Liver (tissue), 9 donors: ENCODE results near the gene TSHR. TPM values are rescaled to one million over a fixed set of nuclear protein-coding genes. Genes with fewer than 3 reads are reported as not detected.

Experiments
- DNase-seq: peaks from one replicate; pipeline ENCODE4 v3.0.0-alpha.2; 2017; ENCODE audit warnings: low spot score
- H3K27ac ChIP-seq, 2 donors: one replicate each; pipeline ENCODE4 v1.7.0; 2013; ENCODE audit warnings: inconsistent platforms in 2 of 2, low read length in 2 of 2, control low read depth in 1 of 2, low read depth in 1 of 2, mild to moderate bottlenecking in 1 of 2
- H3K27me3 ChIP-seq, 4 donors: one replicate each; pipeline versions ENCODE4 v1.6.1 to v1.7.0; 2013; ENCODE audit warnings: low read length in 3 of 4, inconsistent platforms in 1 of 4, mild to moderate bottlenecking in 1 of 4, moderate library complexity in 1 of 4; ENCODE audit not compliant: control insufficient read depth in 4 of 4, insufficient read depth in 4 of 4
- H3K36me3 ChIP-seq, 4 donors: one replicate each; pipeline versions ENCODE4 v1.6.1 to v1.7.0; 2013; ENCODE audit warnings: low read length in 3 of 4, mild to moderate bottlenecking in 3 of 4, low read depth in 1 of 4, moderate library complexity in 1 of 4; ENCODE audit not compliant: control insufficient read depth in 4 of 4, insufficient read depth in 3 of 4
- H3K4me1 ChIP-seq, 4 donors: one replicate each; pipeline versions ENCODE4 v1.6.1 to v1.7.0; 2013; ENCODE audit warnings: low read length in 3 of 4, mild to moderate bottlenecking in 3 of 4, moderate library complexity in 1 of 4; ENCODE audit not compliant: control insufficient read depth in 4 of 4, insufficient read depth in 4 of 4
- H3K4me3 ChIP-seq, 3 donors: one replicate each; pipeline versions ENCODE4 v1.6.1 to v1.7.0; 2013; ENCODE audit warnings: low read length in 3 of 3, control low read depth in 1 of 3, low read depth in 1 of 3, mild to moderate bottlenecking in 1 of 3
- H3K9ac ChIP-seq, 2 donors: one replicate each; pipeline ENCODE4 v1.7.0; 2013; ENCODE audit warnings: low read length in 2 of 2, mild to moderate bottlenecking in 2 of 2, moderate library complexity in 2 of 2, control low read depth in 1 of 2, low read depth in 1 of 2
- H3K9me3 ChIP-seq, 4 donors: one replicate each; pipeline versions ENCODE4 v1.6.1 to v1.7.0; 2013; ENCODE audit warnings: low read length in 3 of 4; ENCODE audit not compliant: control insufficient read depth in 4 of 4
- ATF3 ChIP-seq: IDR thresholded peaks from 2 replicates; pipeline ENCODE4 v1.6.1; 2016; ENCODE audit warnings: antibody characterized with exemption
- CTCF ChIP-seq: fragments of 150-350 bp; IDR thresholded peaks from 2 replicates; pipeline ENCODE4 v1.5.1; 2017; ENCODE audit warnings: improper control_type of control experiment, low read depth, low read length; ENCODE audit not compliant: missing input control
- EGR1 ChIP-seq, 2 donors: IDR thresholded peaks; 2 replicates each; pipeline ENCODE4 v1.6.1; 2016 to 2018; ENCODE audit warnings: antibody characterized with exemption in 2 of 2, low read depth in 2 of 2
- FOXA1 ChIP-seq: IDR thresholded peaks from 2 replicates; pipeline ENCODE4 v1.6.1; 2016; ENCODE audit warnings: antibody characterized with exemption
- FOXA2 ChIP-seq: IDR thresholded peaks from 2 replicates; pipeline ENCODE4 v1.6.1; 2016; ENCODE audit warnings: antibody characterized with exemption
- GABPA ChIP-seq, 2 donors: IDR thresholded peaks in 1 of 2; conservative IDR thresholded peaks in 1 of 2; 2 replicates each; pipeline ENCODE4 v1.6.1; 2016; ENCODE audit warnings: antibody characterized with exemption in 2 of 2, mild to moderate bottlenecking in 1 of 2, moderate library complexity in 1 of 2
- HNF4A ChIP-seq, 2 donors: conservative IDR thresholded peaks; 2 replicates each; pipeline ENCODE4 v1.6.1; 2016; ENCODE audit warnings: antibody characterized with exemption in 2 of 2, mild to moderate bottlenecking in 2 of 2
- HNF4G ChIP-seq: IDR thresholded peaks from 2 replicates; pipeline ENCODE4 v1.6.1; 2016; ENCODE audit warnings: antibody characterized with exemption
- JUND ChIP-seq, 2 donors: IDR thresholded peaks; 2 replicates each; pipeline ENCODE4 v1.6.1; 2016; ENCODE audit warnings: antibody characterized with exemption in 2 of 2
- MAX ChIP-seq: IDR thresholded peaks from 2 replicates; pipeline ENCODE4 v1.6.1; 2016; ENCODE audit warnings: antibody characterized with exemption
- NR2F2 ChIP-seq: IDR thresholded peaks from 2 replicates; pipeline ENCODE4 v1.6.1; 2016; ENCODE audit warnings: antibody characterized with exemption
- RAD21 ChIP-seq, 2 donors: IDR thresholded peaks; 2 replicates each; pipeline ENCODE4 v1.6.1; 2016; ENCODE audit warnings: antibody characterized with exemption in 2 of 2, mild to moderate bottlenecking in 2 of 2
- RXRA ChIP-seq, 2 donors: IDR thresholded peaks; 2 replicates each; pipeline ENCODE4 v1.6.1; 2017 to 2018; ENCODE audit warnings: antibody characterized with exemption in 2 of 2, mild to moderate bottlenecking in 1 of 2
- SP1 ChIP-seq: IDR thresholded peaks from 2 replicates; pipeline ENCODE4 v1.6.1; 2018; ENCODE audit warnings: antibody characterized with exemption, mild to moderate bottlenecking
- TAF1 ChIP-seq: conservative IDR thresholded peaks from 2 replicates; pipeline ENCODE4 v1.6.1; 2016; ENCODE audit warnings: antibody characterized with exemption, mild to moderate bottlenecking
- YY1 ChIP-seq: IDR thresholded peaks from 2 replicates; pipeline ENCODE4 v1.6.1; 2016; ENCODE audit warnings: antibody characterized with exemption, mild to moderate bottlenecking
- ZBTB33 ChIP-seq: IDR thresholded peaks from 2 replicates; pipeline ENCODE4 v1.6.1; 2016; ENCODE audit warnings: antibody characterized with exemption
- WGBS: extraction: QIAGEN DNeasy Blood & Tissue Kit; methylation state at CpG from one replicate; pipeline ENCODE4 v1.1.7; 2013; 5-methylcytosine and 5-hydroxymethylcytosine counted together
- polyA plus RNA-seq, 2 donors: library from polyadenylated mRNA; stranded (reverse) in 1 of 2; unstranded in 1 of 2; fragments of 200-250 nt in 1 of 2; fragments of >200 nt in 1 of 2; fragmentation: Nextera tagmentation in 1 of 2; extraction: Ambion mirVana in 1 of 2; gene quantifications; one replicate each; pipeline versions ENCODE4 v1.2.1 to v1.2.3, GENCODE V29; 2013 to 2015
- total RNA-seq, 2 donors: library from RNA; depleted of rRNA; stranded (reverse); fragments of >200 nt; gene quantifications; one replicate each; pipeline ENCODE4 v1.2.3, GENCODE V29; 2014
- TF ChIP-seq, protein P1 (sequence below): IDR thresholded peaks from 2 replicates; pipeline ENCODE4 v1.6.1; 2016; ENCODE audit warnings: antibody characterized with exemption, mild to moderate bottlenecking
- donor health status: healthy.
- donor health status: healthy.
- donor health status: healthy.
- donor health status: healthy.
- donor health status: healthy.

TSHR gene
- total and polyA plus RNA-seq, 4 donors = 0.08 to 3.2 TPM; not detected in 2

DNA sequence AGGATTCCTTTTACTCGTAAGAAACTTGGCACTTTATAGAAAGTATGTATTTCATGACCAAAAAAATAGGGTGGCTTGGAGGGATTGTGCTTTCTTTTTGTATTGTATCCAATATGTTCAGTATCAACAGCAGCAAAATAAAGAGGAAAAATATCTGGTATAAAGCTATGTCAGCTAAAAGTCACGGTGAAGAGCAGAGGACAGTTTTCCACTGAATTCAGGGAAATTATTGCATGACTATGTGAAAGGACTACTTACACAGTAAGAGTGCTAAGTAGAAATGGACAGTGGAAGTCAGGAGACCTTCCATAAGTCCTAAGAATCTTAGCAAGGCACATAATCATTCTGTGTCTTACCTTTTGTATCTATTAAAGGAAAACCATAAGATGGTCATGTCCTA lies 19.3 kb downstream of the TSHR start:
- H3K4me3 ChIP-seq = no peak overlapping the region
- H3K9ac ChIP-seq = no peak overlapping the region
- DNase-seq = no peak
- no peak overlapping the region for H3K27ac ChIP-seq
- TF ChIP-seq HNF4A (conservative IDR thresholded peaks at IDR 0.05) = no peak
- no peak for TF ChIP-seq RAD21 (IDR thresholded peaks at IDR 0.05)
- TF ChIP-seq RXRA (IDR thresholded peaks at IDR 0.05) = no peak
- no peak for TF ChIP-seq SP1
- no peak for TF ChIP-seq TAF1
- TF ChIP-seq NR2F2 = no peak
- no peak for TF ChIP-seq MAX
- TF ChIP-seq FOXA1 = no peak
- TF ChIP-seq JUND (IDR thresholded peaks at IDR 0.05) = no peak
- no peak for TF ChIP-seq YY1
- no peak for TF ChIP-seq CTCF
- TF ChIP-seq GABPA (IDR thresholded peaks at IDR 0.05 in 1 of 2, conservative IDR thresholded peaks at IDR 0.05 in 1 of 2) = no peak
- TF ChIP-seq EGR1 (IDR thresholded peaks at IDR 0.05; ENCODE audit: low read depth in 2 of 2) = no peak
- TF ChIP-seq HNF4G = no peak
- TF ChIP-seq ZBTB33 = no peak
- TF ChIP-seq ATF3 = no peak
- TF ChIP-seq, protein P1, sequence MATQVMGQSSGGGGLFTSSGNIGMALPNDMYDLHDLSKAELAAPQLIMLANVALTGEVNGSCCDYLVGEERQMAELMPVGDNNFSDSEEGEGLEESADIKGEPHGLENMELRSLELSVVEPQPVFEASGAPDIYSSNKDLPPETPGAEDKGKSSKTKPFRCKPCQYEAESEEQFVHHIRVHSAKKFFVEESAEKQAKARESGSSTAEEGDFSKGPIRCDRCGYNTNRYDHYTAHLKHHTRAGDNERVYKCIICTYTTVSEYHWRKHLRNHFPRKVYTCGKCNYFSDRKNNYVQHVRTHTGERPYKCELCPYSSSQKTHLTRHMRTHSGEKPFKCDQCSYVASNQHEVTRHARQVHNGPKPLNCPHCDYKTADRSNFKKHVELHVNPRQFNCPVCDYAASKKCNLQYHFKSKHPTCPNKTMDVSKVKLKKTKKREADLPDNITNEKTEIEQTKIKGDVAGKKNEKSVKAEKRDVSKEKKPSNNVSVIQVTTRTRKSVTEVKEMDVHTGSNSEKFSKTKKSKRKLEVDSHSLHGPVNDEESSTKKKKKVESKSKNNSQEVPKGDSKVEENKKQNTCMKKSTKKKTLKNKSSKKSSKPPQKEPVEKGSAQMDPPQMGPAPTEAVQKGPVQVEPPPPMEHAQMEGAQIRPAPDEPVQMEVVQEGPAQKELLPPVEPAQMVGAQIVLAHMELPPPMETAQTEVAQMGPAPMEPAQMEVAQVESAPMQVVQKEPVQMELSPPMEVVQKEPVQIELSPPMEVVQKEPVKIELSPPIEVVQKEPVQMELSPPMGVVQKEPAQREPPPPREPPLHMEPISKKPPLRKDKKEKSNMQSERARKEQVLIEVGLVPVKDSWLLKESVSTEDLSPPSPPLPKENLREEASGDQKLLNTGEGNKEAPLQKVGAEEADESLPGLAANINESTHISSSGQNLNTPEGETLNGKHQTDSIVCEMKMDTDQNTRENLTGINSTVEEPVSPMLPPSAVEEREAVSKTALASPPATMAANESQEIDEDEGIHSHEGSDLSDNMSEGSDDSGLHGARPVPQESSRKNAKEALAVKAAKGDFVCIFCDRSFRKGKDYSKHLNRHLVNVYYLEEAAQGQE = no peak
- no peak for TF ChIP-seq FOXA2
- H3K4me1 ChIP-seq = peaks cover 0 to 4% (median 0%) of the 10 kb centered on the region in 4 donors
- no peaks in the 10 kb centered on the region for H3K9me3 ChIP-seq
- 82% methylated on average over 2 of the region's 2 CpGs for WGBS
- H3K27me3 ChIP-seq = no peaks in the 10 kb centered on the region
- H3K36me3 ChIP-seq = no peaks in the 10 kb centered on the region

DNA sequence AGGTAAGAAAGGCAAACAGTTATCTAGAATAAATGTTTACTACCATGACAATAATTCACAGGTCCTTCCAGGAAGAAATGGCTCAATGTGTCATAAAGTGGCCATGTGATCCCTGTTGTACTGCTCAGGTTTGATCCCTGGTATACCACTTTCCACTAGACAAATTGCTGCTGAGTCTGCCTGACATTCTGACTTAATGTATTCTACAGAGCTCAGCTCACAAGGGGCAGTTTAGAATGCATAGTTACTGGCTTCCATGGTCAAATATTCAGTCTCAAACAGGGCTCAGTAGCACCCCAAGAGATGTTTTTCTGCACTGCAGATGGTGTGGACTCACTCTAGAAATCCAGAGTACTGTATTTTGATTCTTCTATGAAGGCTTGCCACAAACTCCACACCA lies 21.8 kb downstream of the TSHR start:
- Histone ChIP-seq H3K4me3 (no peak overlapping the region), H3K4me1 (peaks cover 0 to 4% (median 0%) of the 10 kb centered on the region in 4 donors), H3K27ac (no peak overlapping the region), H3K36me3 (no peaks in the 10 kb centered on the region), H3K9me3 (no peaks in the 10 kb centered on the region), H3K27me3 (no peaks in the 10 kb centered on the region), H3K9ac (no peak overlapping the region)
- DNase-seq = no peak
- TF ChIP-seq ATF3 (no peak), FOXA2 (no peak), MAX (no peak), RAD21 (IDR thresholded peaks at IDR 0.05) (no peak), JUND (IDR thresholded peaks at IDR 0.05) (no peak), TAF1 (no peak), ZBTB33 (no peak), RXRA (IDR thresholded peaks at IDR 0.05) (no peak), HNF4A (conservative IDR thresholded peaks at IDR 0.05) (no peak), YY1 (no peak)
- TF ChIP-seq, protein P1 = no peak
